Natural killer cell (primary cell): Measurements from ENCODE around the gene CFAP58. TPM values are rescaled to one million over a fixed set of nuclear protein-coding genes. Genes with fewer than 3 reads are reported as not detected.

ENCODE experiments used
- ATAC-seq, 3 donors: fragments of 150-1000 bp in 2 of 3; fragments of 200-7000 bp in 1 of 3; cut with Tn5 transposase; 1 replicate in 1 of 3; 2 replicates in 2 of 3; pipeline ENCODE4 v1.10.0; 2021; ENCODE audit warnings: mild to moderate bottlenecking in 2 of 3, moderate library complexity in 2 of 3
- DNase-seq, 2 donors: peaks; one replicate each; pipeline versions ENCODE4 v3.0.0 to v3.0.0-alpha.2; 2013 to 2021; ENCODE audit warnings: mixed read lengths in 1 of 2
- H3K27ac ChIP-seq: one replicate; pipeline ENCODE4 v1.5.1; 2013; ENCODE audit warnings: mild to moderate bottlenecking, low read length
- H3K27me3 ChIP-seq: one replicate; pipeline ENCODE4 v1.6.1; 2013; ENCODE audit warnings: low read length; ENCODE audit not compliant: control insufficient read depth, insufficient read depth
- H3K36me3 ChIP-seq: one replicate; pipeline ENCODE4 v1.6.1; 2013; ENCODE audit warnings: low read length; ENCODE audit not compliant: control insufficient read depth, insufficient read depth
- H3K4me1 ChIP-seq: one replicate; pipeline ENCODE4 v1.6.1; 2013; ENCODE audit warnings: low read length; ENCODE audit not compliant: control insufficient read depth, insufficient read depth
- H3K4me3 ChIP-seq: one replicate; pipeline ENCODE4 v1.5.1; 2013; ENCODE audit warnings: low read length
- H3K9me3 ChIP-seq: one replicate; pipeline ENCODE4 v1.6.1; 2013; ENCODE audit warnings: low read length; ENCODE audit not compliant: control insufficient read depth, insufficient read depth
- H3K27ac Mint-ChIP-seq, 2 donors: one replicate each; pipeline ENCODE4 v1.8.0; 2022; ENCODE audit warnings: mild to moderate bottlenecking in 2 of 2, mixed read lengths in 2 of 2, moderate library complexity in 1 of 2
- H3K27me3 Mint-ChIP-seq, 2 donors: one replicate each; pipeline ENCODE4 v1.8.0; 2022; ENCODE audit warnings: low read depth in 2 of 2, mixed read lengths in 2 of 2
- H3K36me3 Mint-ChIP-seq: one replicate; pipeline ENCODE4 v1.8.0; 2022; ENCODE audit warnings: mixed read lengths
- H3K4me1 Mint-ChIP-seq, 2 donors: one replicate each; pipeline ENCODE4 v1.8.0; 2022; ENCODE audit warnings: mixed read lengths in 2 of 2
- H3K4me3 Mint-ChIP-seq: one replicate; pipeline ENCODE4 v1.8.0; 2022; ENCODE audit warnings: mild to moderate bottlenecking, moderate library complexity, mixed read lengths
- H3K9me3 Mint-ChIP-seq, 2 donors: one replicate each; pipeline ENCODE4 v1.8.0; 2022; ENCODE audit warnings: mixed read lengths in 2 of 2
- CTCF ChIP-seq: fragments of 200-600 bp; IDR thresholded peaks from one replicate; pipeline ENCODE4 v1.8.0; 2022; ENCODE audit warnings: antibody characterized with exemption
- WGBS: methylation state at CpG from one replicate; pipeline ENCODE4 v1.1.7; 2013; ENCODE audit warnings: missing lambda C conversion rate; ENCODE audit not compliant: insufficient coverage; 5-methylcytosine and 5-hydroxymethylcytosine counted together
- intact Hi-C: fragments of 100-400 bp; cut with micrococcal nuclease; formaldehyde crosslinking; loops from one replicate; pipeline ENCODE4 v1.14.2; 2022
- total RNA-seq, 4 donors: library from RNA; stranded (reverse); fragments of 120-200 nt in 1 of 4; gene quantifications; one replicate each; pipeline versions ENCODE4 v1.2.3 to v1.2.4, GENCODE V29; 2013 to 2022

CFAP58 gene
- total RNA-seq, 3 donors from 2014 or later (not counting 1 experiment from before 2014, with no cell fraction given): 0.07 to 0.15 (median 0.11) TPM

GRCh38 chr10:104391969-104392296 lies 38.3 kb downstream of the CFAP58 start:
- Mint-ChIP-seq H3K36me3 (no peaks in the 10 kb centered on the region), H3K27ac (no peak overlapping the region), H3K4me1 (peaks cover 40 to 63% of the 10 kb centered on the region in 2 donors), H3K9me3 (no peaks in the 10 kb centered on the region), H3K27me3 (peaks cover 10 to 27% of the 10 kb centered on the region in 2 donors), H3K4me3 (peak overlapping the region; percentile 30)
- no peaks in the 10 kb centered on the region for H3K9me3 ChIP-seq
- no peak for TF ChIP-seq CTCF
- no peaks in the 10 kb centered on the region for H3K36me3 ChIP-seq
- H3K4me1 ChIP-seq: peaks cover 14% of the 10 kb centered on the region
- intact Hi-C loops: no loop called here
- H3K4me3 ChIP-seq: no peak overlapping the region
- DNase-seq (no peak), ATAC-seq (no peak)
- WGBS: 67% methylated on average over 1 of the region's 1 CpG
- no peak overlapping the region for H3K27ac ChIP-seq
- no peaks in the 10 kb centered on the region for H3K27me3 ChIP-seq

GRCh38 chr10:104393387-104393786 lies 39.8 kb downstream of the CFAP58 start:
- H3K4me3 Mint-ChIP-seq: no peak overlapping the region
- Histone ChIP-seq H3K4me1 (peaks cover 10% of the 10 kb centered on the region), H3K4me3 (no peak overlapping the region), H3K27ac (no peak overlapping the region), H3K27me3 (no peaks in the 10 kb centered on the region), H3K36me3 (no peaks in the 10 kb centered on the region), H3K9me3 (no peaks in the 10 kb centered on the region)
- no peaks in the 10 kb centered on the region for H3K36me3 Mint-ChIP-seq
- no peak overlapping the region for H3K27ac Mint-ChIP-seq
- H3K9me3 Mint-ChIP-seq: no peaks in the 10 kb centered on the region
- no peak for TF ChIP-seq CTCF
- H3K27me3 Mint-ChIP-seq: peaks cover 10 to 27% of the 10 kb centered on the region in 2 donors
- peaks cover 37 to 63% of the 10 kb centered on the region in 2 donors for H3K4me1 Mint-ChIP-seq
- intact Hi-C loops: no loop called here
- no peak for DNase-seq
- ATAC-seq: peak in 1 of 3 donors; percentile 25
- WGBS: 66% methylated on average over 5 of the region's 5 CpGs

- Mint-ChIP-seq H3K4me3 (peak overlapping the region; percentile 3), H3K27ac (peak overlapping the region in 1 of 2 donors; percentile 33), H3K9me3 (no peaks in the 10 kb centered on the region), H3K27me3 (peaks cover 7 to 15% of the 10 kb centered on the region in 2 donors), H3K4me1 (peaks cover 26 to 46% of the 10 kb centered on the region in 2 donors), H3K36me3 (no peaks in the 10 kb centered on the region)
- peaks cover 8% of the 10 kb centered on the region for H3K4me1 ChIP-seq
- ATAC-seq (peak; percentile 44 to 83 (median 67)), DNase-seq (peak in 1 of 2 donors; percentile 18)
- no peaks in the 10 kb centered on the region for H3K27me3 ChIP-seq
- H3K27ac ChIP-seq: no peak overlapping the region
- intact Hi-C loops: no loop called here
- 31% methylated on average over 2 of the region's 2 CpGs for WGBS
- H3K9me3 ChIP-seq: no peaks in the 10 kb centered on the region
- no peaks in the 10 kb centered on the region for H3K36me3 ChIP-seq
- TF ChIP-seq CTCF: no peak
- H3K4me3 ChIP-seq: no peak overlapping the region
Measured at GRCh38 chr10:104396581-104396980, 42.9 kb downstream of the CFAP58 start.

GRCh38 chr10:104403636-104404035 lies 50.0 kb downstream of the CFAP58 start:
- H3K4me3 ChIP-seq: no peak overlapping the region
- no peaks in the 10 kb centered on the region for H3K9me3 ChIP-seq
- H3K36me3 Mint-ChIP-seq: no peaks in the 10 kb centered on the region
- ATAC-seq: no peak
- H3K36me3 ChIP-seq: no peaks in the 10 kb centered on the region
- WGBS: 75% methylated on average over 8 of the region's 8 CpGs
- H3K27me3 ChIP-seq: no peaks in the 10 kb centered on the region
- no peak overlapping the region for H3K4me3 Mint-ChIP-seq
- H3K27ac Mint-ChIP-seq: no peak overlapping the region
- no peaks in the 10 kb centered on the region for H3K9me3 Mint-ChIP-seq
- no peak overlapping the region for H3K27ac ChIP-seq
- peaks cover 21 to 28% of the 10 kb centered on the region in 2 donors for H3K27me3 Mint-ChIP-seq
- no peak for TF ChIP-seq CTCF
- intact Hi-C loops: no loop called here
- H3K4me1 ChIP-seq: no peaks in the 10 kb centered on the region
- DNase-seq: no peak
- no peaks in the 10 kb centered on the region for H3K4me1 Mint-ChIP-seq
